Endothelial cell (in vitro differentiated cells): ENCODE results near the gene INSRR. TPM values are rescaled to one million over a fixed set of nuclear protein-coding genes. Genes with fewer than 3 reads are reported as not detected.

Experiments used
- DNase-seq: peaks from one replicate; pipeline ENCODE4 v3.0.0; 2021; ENCODE audit warnings: low spot score
- H3K27ac Mint-ChIP-seq: one replicate; pipeline ENCODE4 v1.8.0; 2021; ENCODE audit warnings: mixed read lengths, inconsistent platforms; ENCODE audit not compliant: unreplicated experiment
- H3K27me3 Mint-ChIP-seq: one replicate; pipeline ENCODE4 v1.8.0; 2021; ENCODE audit warnings: mild to moderate bottlenecking, moderate library complexity, mixed read lengths, inconsistent platforms; ENCODE audit not compliant: unreplicated experiment
- H3K36me3 Mint-ChIP-seq: one replicate; pipeline ENCODE4 v1.8.0; 2021; ENCODE audit warnings: mild to moderate bottlenecking, low read depth, mixed read lengths, inconsistent platforms; ENCODE audit not compliant: unreplicated experiment
- H3K4me1 Mint-ChIP-seq: one replicate; pipeline ENCODE4 v1.8.0; 2021; ENCODE audit warnings: mild to moderate bottlenecking, mixed read lengths, inconsistent platforms; ENCODE audit not compliant: unreplicated experiment
- H3K4me3 Mint-ChIP-seq: one replicate; pipeline ENCODE4 v1.8.0; 2021; ENCODE audit warnings: mild to moderate bottlenecking, mixed read lengths, inconsistent platforms; ENCODE audit not compliant: unreplicated experiment
- H3K9me3 Mint-ChIP-seq: one replicate; pipeline ENCODE4 v1.8.0; 2021; ENCODE audit warnings: mixed read lengths, inconsistent platforms; ENCODE audit not compliant: unreplicated experiment
- CTCF ChIP-seq: fragments of 200-600 bp; sonication (generic); IDR thresholded peaks from one replicate; pipeline ENCODE4 v1.5.0; 2021; ENCODE audit warnings: antibody characterized with exemption; ENCODE audit not compliant: unreplicated experiment
- total RNA-seq: library from RNA; stranded (reverse); fragmentation: NEBNext Ultra II Directional; extraction: Animal tissue kit (Norgen Biotek cat#: 25700); gene quantifications from one replicate; pipeline ENCODE4 v1.2.1, GENCODE V29; 2021; ENCODE audit not compliant: unreplicated experiment

INSRR gene
- total RNA-seq, 1 donor from 2014 or later, result not detected

DNA sequence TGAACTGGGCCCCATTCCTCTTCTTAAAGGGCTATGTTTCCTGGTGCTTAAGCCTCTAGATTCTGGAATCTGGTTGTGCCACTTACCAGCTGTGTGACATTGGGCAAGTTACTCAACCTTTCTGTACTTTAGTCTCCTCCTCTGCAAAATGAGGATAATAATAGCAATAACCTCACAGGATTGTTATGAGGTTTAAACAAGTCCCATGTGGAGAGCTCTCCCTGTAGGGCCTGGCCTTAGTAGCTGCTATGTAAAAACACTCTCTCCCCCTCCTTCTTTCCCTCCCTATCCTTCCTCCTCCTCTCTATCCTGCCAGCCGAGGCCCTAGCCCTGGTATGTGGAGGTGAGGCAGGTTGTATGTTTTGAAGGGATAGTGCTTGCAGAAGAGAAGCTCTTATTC, 26.4 kb upstream of the INSRR start:
- peaks cover 25% of the 10 kb centered on the region for H3K27me3 Mint-ChIP-seq
- peaks cover 12% of the 10 kb centered on the region for H3K36me3 Mint-ChIP-seq
- no peaks in the 10 kb centered on the region for H3K9me3 Mint-ChIP-seq
- H3K27ac Mint-ChIP-seq, result no peak overlapping the region
- no peak for DNase-seq
- no peak for TF ChIP-seq CTCF
- no peak overlapping the region for H3K4me3 Mint-ChIP-seq
- H3K4me1 Mint-ChIP-seq, result peaks cover 26% of the 10 kb centered on the region

DNA sequence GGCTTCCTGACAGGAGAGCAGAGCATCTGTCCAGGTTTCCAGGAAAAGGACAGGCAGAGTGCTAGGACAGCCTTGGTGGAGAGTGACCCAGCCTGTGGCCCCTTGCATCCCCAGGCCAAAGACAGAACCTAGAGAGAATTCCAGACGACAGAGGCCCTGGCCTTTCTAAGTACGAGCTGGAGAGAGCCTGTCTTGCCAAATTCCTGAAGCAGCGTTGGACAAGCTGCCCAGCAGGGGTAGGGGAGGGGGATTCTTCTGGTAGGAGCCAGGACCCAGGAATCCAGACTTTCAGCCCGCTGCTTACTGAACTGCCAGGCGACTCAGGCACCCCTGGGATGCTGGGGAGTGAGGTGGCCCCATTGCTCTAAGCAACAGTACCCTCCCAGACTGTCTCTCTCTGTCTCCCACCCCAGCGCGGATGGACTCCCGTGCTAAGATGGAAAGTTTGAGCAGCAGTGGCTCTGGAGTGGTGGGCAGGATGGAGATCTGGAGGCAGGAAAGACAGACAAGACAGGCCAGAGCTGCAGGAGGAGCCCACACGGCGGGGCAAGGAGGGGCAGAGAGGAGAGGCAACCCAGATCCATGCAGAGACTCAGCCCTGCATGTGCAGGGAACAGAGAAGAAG, 25.8 kb upstream of the INSRR start:
- Mint-ChIP-seq H3K27me3 (peaks cover 25% of the 10 kb centered on the region), H3K27ac (no peak overlapping the region), H3K4me3 (no peak overlapping the region), H3K36me3 (peaks cover 12% of the 10 kb centered on the region), H3K9me3 (no peaks in the 10 kb centered on the region), H3K4me1 (peaks cover 26% of the 10 kb centered on the region)
- no peak for TF ChIP-seq CTCF
- DNase-seq, result no peak

DNA sequence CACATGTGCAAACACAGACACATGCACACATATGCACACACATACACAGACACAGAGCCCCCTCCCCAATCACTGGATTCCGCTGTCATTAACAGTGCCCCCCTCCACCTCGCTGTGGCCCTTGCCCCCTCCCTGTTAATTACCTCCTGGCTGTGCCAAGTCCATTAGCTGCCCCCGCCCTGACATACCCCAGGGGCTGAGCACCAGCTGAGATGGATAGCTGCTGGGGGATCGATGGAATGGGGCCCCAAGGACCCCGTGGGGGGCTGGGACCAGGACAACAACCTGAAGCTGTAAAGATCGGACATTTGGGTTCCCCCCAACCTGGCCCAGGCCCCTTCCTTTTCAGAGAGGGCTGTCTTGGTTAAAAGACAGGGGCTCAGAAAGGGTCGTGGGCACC, 25.0 kb upstream of the INSRR start:
- Mint-ChIP-seq H3K4me1 (peaks cover 22% of the 10 kb centered on the region), H3K9me3 (no peaks in the 10 kb centered on the region), H3K27me3 (peaks cover 27% of the 10 kb centered on the region), H3K27ac (no peak overlapping the region), H3K36me3 (peaks cover 7% of the 10 kb centered on the region), H3K4me3 (no peak overlapping the region)
- DNase-seq, result no peak
- TF ChIP-seq CTCF, result no peak

DNA sequence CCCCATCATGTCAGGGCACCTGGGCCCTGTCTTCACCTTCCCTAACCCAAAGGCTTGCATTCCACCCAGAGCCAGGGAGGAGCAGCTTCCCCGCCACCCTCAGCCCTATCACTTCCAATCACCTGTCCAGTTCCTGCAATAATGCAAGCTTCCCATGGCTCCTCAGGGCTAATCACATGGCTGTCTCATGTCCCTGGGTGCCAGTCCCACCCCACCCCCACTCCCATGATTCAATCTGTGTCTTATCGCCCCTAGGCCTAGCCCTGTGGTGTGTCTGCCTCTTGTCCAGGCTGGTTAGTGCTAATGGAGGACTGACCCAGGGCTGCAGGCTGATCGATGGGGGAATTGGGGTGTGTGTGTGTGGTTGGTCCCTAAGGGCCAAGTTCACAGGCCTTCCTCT, 23.6 kb upstream of the INSRR start:
- DNase-seq, result no peak
- peaks cover 19% of the 10 kb centered on the region for H3K4me1 Mint-ChIP-seq
- peaks cover 24% of the 10 kb centered on the region for H3K27me3 Mint-ChIP-seq
- H3K4me3 Mint-ChIP-seq, result no peak overlapping the region
- H3K36me3 Mint-ChIP-seq, result peaks cover 4% of the 10 kb centered on the region
- H3K9me3 Mint-ChIP-seq, result no peaks in the 10 kb centered on the region
- no peak for TF ChIP-seq CTCF
- H3K27ac Mint-ChIP-seq, result no peak overlapping the region

DNA sequence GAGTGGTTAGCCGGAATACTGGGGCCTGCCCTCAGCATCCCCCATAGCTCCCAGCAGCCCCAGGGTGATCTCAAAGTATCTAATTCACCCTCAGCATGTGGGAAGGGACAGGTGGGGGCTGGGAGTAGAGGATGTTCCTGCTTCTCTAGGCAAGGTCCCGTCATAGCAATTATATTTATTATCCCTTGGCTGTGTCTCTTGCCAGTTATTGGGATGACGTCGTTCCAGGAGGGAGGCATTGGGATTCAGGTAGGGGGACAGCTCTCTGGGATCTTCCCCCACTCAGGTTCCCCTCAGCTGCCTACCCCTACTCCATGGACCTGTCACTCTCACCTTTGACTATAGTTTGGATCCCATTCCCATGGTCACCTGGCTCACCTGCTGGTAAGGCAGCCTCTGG, 22.7 kb upstream of the INSRR start:
- TF ChIP-seq CTCF, result no peak
- no peaks in the 10 kb centered on the region for H3K9me3 Mint-ChIP-seq

More for the DNA sequence above, 22.7 kb upstream of the INSRR start:
- DNase-seq, result no peak
- peaks cover 16% of the 10 kb centered on the region for H3K4me1 Mint-ChIP-seq
- no peak overlapping the region for H3K4me3 Mint-ChIP-seq
- H3K27me3 Mint-ChIP-seq, result peaks cover 24% of the 10 kb centered on the region
- H3K36me3 Mint-ChIP-seq, result peaks cover 4% of the 10 kb centered on the region
- no peak overlapping the region for H3K27ac Mint-ChIP-seq
